A673 (cell line): ENCODE measurements around the gene NAA15. TPM values are rescaled to one million over a fixed set of nuclear protein-coding genes. Genes with fewer than 3 reads are reported as not detected.
"Not testable (repeated sequence)": the region's sequence is repeated elsewhere in the genome, so short reads cannot be mapped to it uniquely, and the experiment has no call there.

Experiments
- BruUV-seq: library from RNA; stranded (reverse); fragments of 400-500 nt; replicated peaks from 2 replicates; lab custom pipeline; 2021; lab: Mats Ljungman, UMichigan
- CTCF ChIA-PET: fragments of 300-600 bp; sonication (Branson Sonifier 250); formaldehyde crosslinking; loops from one replicate; lab custom pipeline; 2022; ENCODE audit warnings: antibody characterized with exemption; lab: Charles Lee
- POLR2A ChIA-PET: fragments of 300-600 bp; sonication (Branson Sonifier 250); formaldehyde crosslinking; loops from one replicate; lab custom pipeline; 2022; ENCODE audit warnings: antibody characterized with exemption; ENCODE audit not compliant: low non-redundant PET; lab: Charles Lee
- DNase-seq: peaks from one replicate; pipeline ENCODE4 v3.0.0-alpha.2; 2015; ENCODE audit warnings: low spot score
- H3K27ac ChIP-seq: fragments of 200-600 bp; sonication (generic); 2 replicates; pipeline ENCODE4 v1.5.1; 2016; ENCODE audit warnings: mixed run types, low read depth, mild to moderate bottlenecking, mixed read lengths, antibody characterized with exemption, low read length; ENCODE audit not compliant: poor library complexity, severe bottlenecking
- H3K27me3 ChIP-seq: fragments of 200-600 bp; sonication (generic); replicated peaks from 2 replicates; pipeline ENCODE4 v1.6.1; 2017; ENCODE audit warnings: mixed run types, low read depth, mild to moderate bottlenecking, mixed read lengths, antibody characterized with exemption, low read length; ENCODE audit not compliant: insufficient read depth, poor library complexity
- H3K36me3 ChIP-seq: fragments of 200-600 bp; sonication (generic); 2 replicates; pipeline ENCODE4 v1.6.1; 2016; ENCODE audit warnings: mixed run types, mild to moderate bottlenecking, mixed read lengths, antibody characterized with exemption, low read length; ENCODE audit not compliant: insufficient read depth, poor library complexity, severe bottlenecking
- H3K4me1 ChIP-seq: fragments of 200-600 bp; sonication (generic); 2 replicates; pipeline ENCODE4 v1.6.1; 2017; ENCODE audit warnings: mixed run types, mild to moderate bottlenecking, mixed read lengths, antibody characterized with exemption, low read length; ENCODE audit not compliant: insufficient read depth, poor library complexity, severe bottlenecking
- H3K4me3 ChIP-seq: fragments of 200-600 bp; sonication (generic); 2 replicates; pipeline ENCODE4 v1.5.1; 2016; ENCODE audit warnings: low read depth, mixed run types, mild to moderate bottlenecking, mixed read lengths, low read length; ENCODE audit not compliant: poor library complexity, severe bottlenecking
- H3K9me3 ChIP-seq: fragments of 200-600 bp; sonication (generic); 2 replicates; pipeline ENCODE4 v1.6.1; 2016; ENCODE audit warnings: mixed run types, low read depth, mild to moderate bottlenecking, mixed read lengths, antibody characterized with exemption, low read length; ENCODE audit not compliant: poor library complexity, severe bottlenecking
- EZH2 ChIP-seq: fragments of 200-600 bp; sonication (generic); IDR thresholded peaks from 2 replicates; pipeline ENCODE4 v1.6.1; 2017; ENCODE audit warnings: borderline replicate concordance, low read depth, mild to moderate bottlenecking, mixed read lengths, antibody characterized with exemption, low read length; ENCODE audit not compliant: poor library complexity, severe bottlenecking
- intact Hi-C: fragments of 100-400 bp; cut with micrococcal nuclease; formaldehyde crosslinking; loops from one replicate; pipeline ENCODE4 v1.10.0; 2022; ENCODE audit not compliant: unreplicated experiment
- total RNA-seq: library from RNA; stranded (reverse); gene quantifications from 2 replicates; pipeline ENCODE4 v1.2.3, GENCODE V29; 2021
- TF ChIP-seq, protein P1 (sequence below): fragments of 300-800, 200-600 bp; sonication (generic); conservative IDR thresholded peaks from 2 replicates; pipeline ENCODE4 v1.5.1; 2017; ENCODE audit warnings: low read depth, mild to moderate bottlenecking, antibody characterized with exemption, low read length, moderate library complexity, mixed read lengths

The NAA15 gene
- total RNA-seq, 1 experiment from 2014 or later, result 123 TPM

DNA sequence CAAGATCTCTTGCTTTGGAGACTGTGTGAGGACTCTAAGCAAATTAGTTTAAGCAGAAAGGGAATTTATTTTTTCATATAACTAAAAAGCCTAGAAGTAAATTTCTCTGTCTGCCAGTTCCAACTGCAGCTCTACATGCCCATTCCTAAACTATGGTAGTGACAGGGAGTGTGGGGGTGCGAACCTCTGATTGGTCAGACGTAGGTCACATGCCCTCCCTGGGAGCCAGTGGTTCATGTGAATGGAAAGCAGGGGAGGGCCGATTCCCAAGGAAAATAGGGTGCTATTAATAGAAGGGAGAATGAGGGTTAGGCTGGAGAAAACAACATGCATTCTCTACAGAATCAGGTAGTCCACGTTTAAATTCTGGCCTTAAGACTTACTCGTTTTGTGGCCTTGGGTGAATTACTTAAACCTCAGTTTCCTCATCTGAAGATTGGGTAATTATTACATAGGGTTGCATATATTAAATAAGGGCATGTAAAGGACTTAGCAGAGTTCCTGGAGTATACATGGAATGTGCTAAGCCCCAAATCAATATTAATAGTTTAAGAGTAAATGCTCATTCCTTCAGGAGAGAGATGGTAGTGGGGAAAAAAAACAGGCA lies 159.8 kb downstream of the NAA15 start:
- peak; percentile 9 for DNase-seq
- Histone ChIP-seq H3K27me3 (no peaks in the 10 kb centered on the region), H3K36me3 (no peaks in the 10 kb centered on the region), H3K9me3 (no peaks in the 10 kb centered on the region), H3K4me3 (no peak overlapping the region), H3K4me1 (peaks cover 20% of the 10 kb centered on the region), H3K27ac (no peak overlapping the region)
- ChIA-PET POLR2A (no interaction called here), CTCF (no interaction called here)
- BruUV-seq, result no TSS peak
- intact Hi-C loops, result no loop called here
- TF ChIP-seq, protein P1, sequence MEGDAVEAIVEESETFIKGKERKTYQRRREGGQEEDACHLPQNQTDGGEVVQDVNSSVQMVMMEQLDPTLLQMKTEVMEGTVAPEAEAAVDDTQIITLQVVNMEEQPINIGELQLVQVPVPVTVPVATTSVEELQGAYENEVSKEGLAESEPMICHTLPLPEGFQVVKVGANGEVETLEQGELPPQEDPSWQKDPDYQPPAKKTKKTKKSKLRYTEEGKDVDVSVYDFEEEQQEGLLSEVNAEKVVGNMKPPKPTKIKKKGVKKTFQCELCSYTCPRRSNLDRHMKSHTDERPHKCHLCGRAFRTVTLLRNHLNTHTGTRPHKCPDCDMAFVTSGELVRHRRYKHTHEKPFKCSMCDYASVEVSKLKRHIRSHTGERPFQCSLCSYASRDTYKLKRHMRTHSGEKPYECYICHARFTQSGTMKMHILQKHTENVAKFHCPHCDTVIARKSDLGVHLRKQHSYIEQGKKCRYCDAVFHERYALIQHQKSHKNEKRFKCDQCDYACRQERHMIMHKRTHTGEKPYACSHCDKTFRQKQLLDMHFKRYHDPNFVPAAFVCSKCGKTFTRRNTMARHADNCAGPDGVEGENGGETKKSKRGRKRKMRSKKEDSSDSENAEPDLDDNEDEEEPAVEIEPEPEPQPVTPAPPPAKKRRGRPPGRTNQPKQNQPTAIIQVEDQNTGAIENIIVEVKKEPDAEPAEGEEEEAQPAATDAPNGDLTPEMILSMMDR, result no peak
- TF ChIP-seq EZH2, result no peak

DNA sequence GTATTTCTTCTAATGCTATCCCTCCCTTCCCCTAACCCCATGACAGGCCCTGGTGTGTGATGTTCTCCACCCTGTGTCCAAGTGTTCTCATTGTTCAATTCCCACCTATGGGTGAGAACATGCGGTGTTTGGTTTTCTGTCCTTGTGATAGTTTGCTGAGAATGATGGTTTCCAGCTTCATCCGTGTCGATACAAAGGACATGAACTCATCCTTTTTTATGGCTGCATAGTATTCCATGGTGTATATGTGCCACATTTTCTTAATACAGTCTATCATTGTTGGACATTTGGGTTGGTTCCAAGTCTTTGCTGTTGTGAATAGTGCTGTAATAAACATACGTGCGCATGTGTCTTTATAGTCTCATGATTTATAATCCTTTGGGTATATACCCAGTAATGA lies 163.2 kb downstream of the NAA15 start:
- DNase-seq, POLR2A ChIA-PET, H3K4me3 ChIP-seq, H3K36me3 ChIP-seq, intact Hi-C loops, H3K27ac ChIP-seq, BruUV-seq, H3K27me3 ChIP-seq, H3K9me3 ChIP-seq, CTCF ChIA-PET, H3K4me1 ChIP-seq: not testable (repeated sequence)

- TF ChIP-seq EZH2, result no peak
- TF ChIP-seq, protein P1, result no peak
- CTCF ChIA-PET, result interaction anchor here (0.6 kb wide), 1 partner anchor 138 kb away, joined by 3 read pairs; no protein-coding TSS in a partner anchor
- no peaks in the 10 kb centered on the region for H3K4me1 ChIP-seq
- intact Hi-C loops, result no loop called here
- H3K9me3 ChIP-seq, result peaks cover 6% of the 10 kb centered on the region
- POLR2A ChIA-PET, result no interaction called here
- H3K4me3 ChIP-seq, result no peak overlapping the region
- no peaks in the 10 kb centered on the region for H3K27me3 ChIP-seq
- no peaks in the 10 kb centered on the region for H3K36me3 ChIP-seq
- BruUV-seq, result no TSS peak
- no peak for DNase-seq
- H3K27ac ChIP-seq, result no peak overlapping the region
Observed at GRCh38 chr4:139465922-139466321, 164.6 kb downstream of the NAA15 start.

- H3K36me3 ChIP-seq, result peaks cover 15% of the 10 kb centered on the region
- H3K9me3 ChIP-seq, H3K4me3 ChIP-seq, intact Hi-C loops, POLR2A ChIA-PET, H3K27ac ChIP-seq, BruUV-seq, H3K4me1 ChIP-seq, H3K27me3 ChIP-seq, CTCF ChIA-PET, DNase-seq: not testable (repeated sequence)
Observed at GRCh38 chr4:139468756-139469155, 167.5 kb downstream of the NAA15 start.
